GM12892 (cell line): ENCODE results near the gene PCDH15.

Experiments
- POLR2A ChIP-seq: IDR thresholded peaks from 2 replicates; pipeline ENCODE4 v1.6.1; 2011; ENCODE audit warnings: low read depth, low read length, control low read depth
- POLR2AphosphoS5 ChIP-seq: IDR thresholded peaks from 2 replicates; pipeline ENCODE4 v1.6.1; 2011; ENCODE audit warnings: low read depth, low read length, control low read depth

DNA sequence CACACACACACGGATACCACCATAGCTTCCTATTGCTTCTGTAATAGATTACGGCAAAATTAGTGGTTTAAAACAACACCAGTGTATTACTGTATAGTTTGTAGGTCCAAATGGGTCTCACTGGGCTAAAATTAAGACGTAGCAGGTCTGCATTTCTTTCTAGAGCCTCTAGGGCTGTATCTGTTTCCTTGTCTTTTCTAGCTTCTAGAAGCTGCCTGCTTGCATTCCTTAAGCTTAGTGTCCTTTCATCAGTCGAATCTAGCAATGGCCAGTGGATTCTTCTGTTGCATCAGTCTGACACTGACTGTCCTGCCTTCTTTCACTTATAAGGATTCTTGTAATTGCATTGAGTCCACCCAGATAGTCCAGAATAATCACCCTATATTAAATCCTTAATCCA lies 882.3 kb downstream of the PCDH15 start:
- TF ChIP-seq POLR2AphosphoS5, result no peak
- no peak for TF ChIP-seq POLR2A
